Esophagus mucosa (tissue), 1 donor: ENCODE results near the gene TSPEAR. TPM values are rescaled to one million over a fixed set of nuclear protein-coding genes. Genes with fewer than 3 reads are reported as not detected.

Experiments
- ATAC-seq: fragments of 200-7000 bp; cut with Tn5 transposase; one replicate; pipeline ENCODE4 v1.9.1; 2020
- total RNA-seq: library from RNA; stranded (reverse); gene quantifications from one replicate; pipeline ENCODE4 v1.2.4, GENCODE V29; 2023
- donor health status: DM: yes; HTN: yes; CAD: no.

The TSPEAR gene
- 0.08 TPM for total RNA-seq

DNA sequence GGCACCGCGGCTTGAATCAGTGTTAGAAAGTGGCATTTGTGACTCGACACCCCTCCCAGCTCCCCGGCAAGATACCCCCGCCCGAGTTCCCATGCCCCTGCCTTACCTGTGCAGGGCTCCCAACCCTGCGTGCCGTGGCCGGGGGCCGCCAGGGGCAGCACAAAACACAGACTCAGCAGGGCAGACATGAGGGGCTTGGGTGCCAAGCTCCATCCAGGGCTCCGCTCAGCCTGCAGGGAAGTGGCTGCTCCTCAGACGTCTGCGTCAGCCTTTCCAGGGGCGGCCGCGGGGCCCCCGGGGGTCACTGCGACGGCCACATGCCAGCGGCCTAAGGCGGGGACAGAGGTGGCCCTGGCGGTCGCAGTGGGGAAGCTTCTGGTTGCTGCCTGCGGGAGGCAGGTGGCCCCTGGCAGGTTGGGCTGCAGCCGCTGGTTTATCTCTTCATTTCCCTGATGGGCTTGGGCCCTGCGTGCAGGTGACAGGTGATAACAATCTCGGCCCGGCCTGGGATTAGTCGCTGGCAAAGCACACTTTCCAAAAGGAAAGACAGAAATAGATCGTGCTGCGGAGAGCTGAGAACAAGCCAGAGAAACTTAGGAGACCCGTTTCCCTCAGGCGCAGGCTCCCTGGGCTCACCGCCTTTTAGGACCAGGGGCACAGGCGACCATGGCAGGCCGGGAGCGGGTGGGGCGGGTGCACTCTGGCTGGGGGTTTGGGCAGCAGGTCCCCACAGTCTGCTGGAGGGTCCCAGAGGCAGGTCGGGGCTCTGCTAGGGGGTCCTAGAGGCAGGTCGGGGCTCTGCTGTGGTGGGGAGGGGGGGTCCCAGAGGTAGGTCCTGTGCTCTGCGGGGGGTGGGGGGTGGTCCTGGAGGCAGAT is at the start of gene TSPEAR:
TSPEAR (minus strand) TSS at position 246 of the 876 bp plus-strand sequence; CDS start at position 188, 58 bp downstream.
- ATAC-seq = no peak

- ATAC-seq = no peak
These were observed 49.0 kb upstream of the TSPEAR start for GRCh38 chr21:44760376-44760775.

DNA sequence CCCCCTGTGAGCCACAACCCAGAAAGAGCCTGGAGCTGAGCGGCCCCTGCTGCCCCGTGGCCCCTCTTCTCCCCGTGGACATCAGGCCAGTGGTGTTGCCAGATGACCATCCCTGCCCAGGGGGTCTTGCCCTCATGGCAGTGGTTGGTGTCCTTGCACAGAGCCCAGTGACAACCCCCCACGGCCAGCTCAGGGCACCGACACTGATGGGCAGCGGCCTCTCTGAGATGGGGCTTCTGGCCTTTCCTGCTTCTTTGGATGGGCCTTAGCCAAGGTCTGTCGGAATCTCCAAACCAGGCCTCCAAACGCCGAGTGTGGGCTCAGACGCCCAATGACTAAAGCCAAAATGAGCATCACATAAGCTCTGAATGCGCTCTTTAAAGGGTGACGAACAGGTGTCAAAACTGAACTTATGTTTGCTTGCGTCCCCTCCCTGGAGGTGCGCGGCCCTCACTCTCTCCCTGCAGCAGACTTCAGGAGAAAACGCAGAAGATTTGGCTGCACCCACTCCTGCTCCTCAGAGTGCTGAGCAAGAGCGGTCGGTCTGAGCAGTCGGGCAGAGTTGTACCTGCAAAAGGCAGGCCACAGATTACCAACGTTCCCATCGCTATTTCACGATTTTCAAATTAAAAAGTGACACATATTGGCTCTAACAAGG is 48.4 kb upstream of the TSPEAR start:
- ATAC-seq = no peak

- no peak for ATAC-seq
These were observed 47.6 kb upstream of the TSPEAR start for GRCh38 chr21:44758781-44759627.

DNA sequence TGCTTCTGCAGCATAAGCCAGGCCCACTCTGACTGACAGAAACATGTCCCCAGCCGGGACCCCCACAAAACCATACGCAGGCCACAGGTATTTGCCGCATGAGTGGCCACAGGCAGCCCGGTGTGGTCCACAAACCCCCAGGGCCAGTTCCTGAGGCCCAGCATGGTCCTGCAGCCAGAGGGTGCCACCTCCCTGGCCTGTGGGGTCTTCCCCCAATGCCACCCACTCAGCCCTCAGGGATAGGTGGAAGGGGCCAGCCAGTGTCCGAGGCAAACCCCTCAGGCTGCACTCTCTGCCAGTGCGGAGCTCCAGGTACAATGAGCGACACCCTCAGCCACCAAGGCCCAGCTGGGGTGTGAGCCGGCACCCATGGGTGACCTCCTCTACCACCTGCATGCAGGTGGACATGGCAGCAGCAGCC is 46.8 kb upstream of the TSPEAR start:
- no peak for ATAC-seq

DNA sequence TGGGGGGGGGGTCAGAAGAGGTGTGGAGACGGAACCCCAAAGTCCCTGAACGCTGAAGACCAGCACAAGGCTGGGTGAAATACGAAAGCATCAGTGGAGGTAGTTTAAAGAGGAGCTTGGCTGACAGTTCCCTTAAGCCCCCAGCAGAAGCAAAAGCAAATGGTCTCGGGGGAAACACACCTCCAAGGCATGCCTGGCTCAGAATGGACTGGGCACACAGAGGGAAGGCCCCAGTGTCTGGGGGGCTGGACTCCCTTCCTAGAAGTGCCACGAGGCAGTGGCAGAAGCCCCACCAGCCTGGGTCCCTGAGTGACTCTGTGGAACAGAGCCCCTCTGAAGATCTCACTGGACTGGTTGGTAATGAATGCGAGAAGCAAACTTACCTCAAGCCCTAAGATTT is 46.4 kb upstream of the TSPEAR start:
- no peak for ATAC-seq

GRCh38 chr21:44756423-44757185 is 45.2 kb upstream of the TSPEAR start:
- no peak for ATAC-seq

DNA sequence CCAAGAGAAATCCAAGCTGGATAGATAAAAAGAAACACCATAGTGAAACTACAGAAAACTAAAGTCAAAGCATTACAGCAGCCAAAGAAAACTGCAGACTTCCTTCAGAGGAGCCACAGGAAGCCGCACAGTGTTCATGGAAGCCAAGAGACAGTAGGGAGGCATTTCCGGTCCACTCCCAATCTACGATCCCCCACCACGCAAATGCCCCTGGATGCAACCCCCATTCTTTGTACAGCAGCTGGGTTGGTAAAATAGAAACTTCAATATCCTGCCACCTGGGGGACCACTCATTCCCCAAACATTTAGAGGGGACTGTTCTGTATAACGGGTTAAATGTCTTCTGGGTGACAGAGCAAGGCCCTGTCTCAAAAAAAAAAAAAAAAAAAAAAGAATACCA is 43.9 kb upstream of the TSPEAR start:
- ATAC-seq = no peak

GRCh38 chr21:44753357-44753756 is 42.0 kb upstream of the TSPEAR start:
- ATAC-seq = peak; percentile 10

DNA sequence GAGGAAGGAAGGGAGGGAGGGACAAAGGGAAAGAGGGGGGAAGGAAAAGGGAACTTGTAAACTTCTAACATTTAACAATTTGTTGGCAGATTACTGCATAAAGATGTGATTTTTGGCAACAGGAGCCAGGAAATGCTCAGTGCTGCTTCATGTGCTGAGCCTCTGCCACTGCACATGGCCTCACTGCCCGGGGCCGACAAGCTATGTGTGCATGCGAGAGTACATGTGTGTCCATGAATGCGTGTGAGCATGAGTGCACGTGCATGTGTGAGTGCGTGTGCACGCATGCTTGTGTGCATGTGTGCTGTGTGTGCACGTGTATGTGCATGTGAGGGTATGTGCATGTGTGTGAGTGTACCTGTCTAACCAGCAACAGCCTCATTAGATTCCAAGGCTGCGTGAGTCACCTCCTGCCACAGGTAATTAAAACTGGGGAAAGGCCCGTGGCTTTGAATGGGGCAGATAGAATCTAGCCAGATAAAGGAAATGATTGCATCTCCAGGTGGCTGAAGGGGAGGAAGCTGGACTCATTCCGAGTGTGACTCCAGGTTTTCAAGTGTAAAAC is 41.4 kb upstream of the TSPEAR start:
- peak; percentile 85 for ATAC-seq

DNA sequence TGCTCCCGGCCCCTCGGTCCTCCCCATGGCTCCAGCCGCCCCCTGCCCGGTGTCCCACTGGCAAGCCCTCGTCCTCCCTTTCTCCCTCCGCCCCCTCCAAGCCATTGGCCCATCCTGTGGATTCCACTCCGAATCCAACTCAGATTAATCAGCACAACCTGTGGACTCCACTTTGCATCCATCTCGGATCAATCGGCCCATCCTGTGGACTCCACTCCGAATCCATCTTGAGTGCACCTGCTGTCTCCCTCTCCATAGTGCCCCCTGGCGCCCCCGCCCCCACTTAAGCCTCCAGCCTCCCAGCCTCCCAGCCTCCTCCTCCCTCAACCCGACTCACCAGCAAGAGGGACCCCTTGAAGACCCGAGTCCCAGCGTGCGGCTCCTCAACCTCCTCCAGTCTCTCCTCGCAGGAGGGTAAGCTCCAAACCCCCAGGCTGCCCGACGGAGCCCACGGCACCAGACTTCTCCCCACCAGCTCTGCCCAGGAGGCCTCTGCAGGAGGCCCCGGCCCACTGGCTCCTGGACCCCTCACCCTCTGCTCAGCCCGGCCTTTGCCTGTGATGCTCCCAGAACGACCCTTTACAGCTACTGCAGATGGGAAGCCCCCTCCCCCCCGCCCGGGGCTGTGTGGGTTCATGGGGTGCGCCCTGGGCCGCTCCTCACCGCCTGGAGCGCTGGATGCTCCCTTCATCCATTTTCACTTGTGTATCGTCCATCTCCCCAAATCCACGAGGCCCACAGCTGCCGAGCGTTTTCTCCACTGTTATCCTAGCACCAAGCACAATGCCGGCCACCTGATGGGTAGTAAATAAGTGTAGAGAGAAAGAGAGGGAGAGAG is 40.6 kb upstream of the TSPEAR start:
- ATAC-seq = no peak

- no peak for ATAC-seq
These were observed 39.9 kb upstream of the TSPEAR start for GRCh38 chr21:44751186-44751798.

- ATAC-seq = no peak
These were observed 39.3 kb upstream of the TSPEAR start for GRCh38 chr21:44750675-44751025.

GRCh38 chr21:44749759-44750674 is 38.6 kb upstream of the TSPEAR start:
- no peak for ATAC-seq

- ATAC-seq = no peak
These were observed 37.9 kb upstream of the TSPEAR start for GRCh38 chr21:44749116-44749758.

DNA sequence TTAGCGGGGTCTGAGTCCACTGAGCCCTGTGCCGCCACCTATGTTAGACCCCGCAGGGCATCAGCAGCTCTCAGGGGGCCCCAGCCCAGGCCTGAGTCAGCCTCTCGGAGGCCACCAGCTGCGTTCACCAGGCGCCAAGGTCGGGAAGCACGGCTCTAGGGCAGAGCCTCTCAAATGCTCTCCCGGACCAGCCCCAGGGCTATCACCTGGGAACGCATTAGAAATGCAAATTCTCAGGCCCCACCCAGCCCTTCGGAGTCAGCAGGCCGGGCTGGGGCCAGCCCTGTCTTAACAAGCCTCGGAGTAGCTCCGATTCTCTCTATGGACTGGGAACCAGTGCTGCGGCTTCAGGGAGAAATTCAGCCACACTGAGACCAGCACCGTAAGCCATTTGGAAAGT is 37.2 kb upstream of the TSPEAR start:
- peak; percentile 57 for ATAC-seq

DNA sequence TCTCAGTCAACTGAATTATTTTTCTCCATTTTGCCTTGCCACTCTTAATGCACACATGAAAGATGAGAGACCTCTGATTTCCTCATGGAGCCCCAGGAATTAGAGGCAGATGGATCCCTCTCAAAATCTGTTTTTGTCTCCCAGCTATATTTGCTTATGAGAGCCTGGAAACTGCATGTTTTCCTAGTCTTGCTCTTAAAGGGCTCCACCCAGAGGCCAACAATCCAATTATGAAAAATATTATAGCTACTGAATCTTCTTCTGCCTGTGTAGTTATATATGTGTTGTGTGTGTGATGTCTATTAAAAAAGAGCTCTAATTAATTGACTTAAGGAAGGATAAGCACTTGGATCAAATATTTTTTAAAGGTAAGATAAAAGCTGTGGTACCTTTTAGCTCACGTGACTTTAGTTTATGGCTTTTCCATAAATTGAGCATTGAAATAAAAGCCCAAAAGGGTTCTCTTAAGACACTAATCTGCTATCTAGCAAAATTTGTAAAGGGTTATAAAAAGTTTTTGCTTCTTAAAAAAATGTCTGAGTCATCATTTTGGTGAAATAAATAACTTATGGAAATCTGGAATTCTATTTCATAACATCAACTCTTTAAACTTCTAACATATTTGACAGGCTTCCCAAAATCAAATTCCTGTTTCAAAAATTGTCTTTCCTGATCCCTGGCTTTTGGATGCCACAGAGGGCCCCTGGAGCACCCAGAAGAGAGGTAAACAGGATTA is 31.2 kb upstream of the TSPEAR start:
- no peak for ATAC-seq

DNA sequence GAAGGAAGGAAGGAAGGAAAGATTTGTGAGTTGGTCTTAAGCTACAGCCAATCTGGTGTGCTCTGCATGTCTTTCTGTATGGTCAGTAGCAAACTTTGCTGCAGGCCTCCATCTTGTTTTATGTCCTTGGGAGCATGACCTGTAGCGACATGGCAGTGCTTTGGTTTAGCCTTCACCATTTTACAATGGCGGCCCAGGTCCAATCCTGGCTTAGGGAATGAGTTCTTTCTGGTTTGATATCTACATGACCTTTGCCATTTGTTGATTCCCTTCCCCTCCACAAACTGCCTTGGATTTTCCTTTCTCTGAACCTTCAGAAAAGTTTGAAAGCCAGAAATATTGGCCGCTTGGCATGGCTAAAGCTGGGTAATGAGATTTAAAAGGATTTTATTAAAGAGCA is 30.5 kb upstream of the TSPEAR start:
- ATAC-seq = no peak
